Left ventricle myocardium superior (tissue), 1 donor: ENCODE measurements around the gene COX10. TPM values are rescaled to one million over a fixed set of nuclear protein-coding genes. Genes with fewer than 3 reads are reported as not detected.

Experiments used
- ATAC-seq: fragments of 200-7000 bp; cut with Tn5 transposase; one replicate; pipeline ENCODE4 v1.9.1; 2020; ENCODE audit warnings: mild to moderate bottlenecking, moderate library complexity
- DNase-seq: peaks from one replicate; pipeline ENCODE4 v3.0.0-alpha.2; 2020
- intact Hi-C: fragments of 100-400 bp; cut with micrococcal nuclease; formaldehyde crosslinking; loops from one replicate; pipeline ENCODE4 v1.11.0; 2022
- total RNA-seq: library from RNA; stranded (reverse); fragmentation: NEBNext Ultra II Directional; extraction: Animal tissue kit (Norgen Biotek cat#: 25700); gene quantifications from one replicate; pipeline ENCODE4 v1.2.1, GENCODE V29; 2021
- donor health status: DM: no; HTN: yes; CAD: no; lungs with severe emphysema.

COX10 gene
- total RNA-seq, 1 donor from 2014 or later: 50.6 TPM

DNA sequence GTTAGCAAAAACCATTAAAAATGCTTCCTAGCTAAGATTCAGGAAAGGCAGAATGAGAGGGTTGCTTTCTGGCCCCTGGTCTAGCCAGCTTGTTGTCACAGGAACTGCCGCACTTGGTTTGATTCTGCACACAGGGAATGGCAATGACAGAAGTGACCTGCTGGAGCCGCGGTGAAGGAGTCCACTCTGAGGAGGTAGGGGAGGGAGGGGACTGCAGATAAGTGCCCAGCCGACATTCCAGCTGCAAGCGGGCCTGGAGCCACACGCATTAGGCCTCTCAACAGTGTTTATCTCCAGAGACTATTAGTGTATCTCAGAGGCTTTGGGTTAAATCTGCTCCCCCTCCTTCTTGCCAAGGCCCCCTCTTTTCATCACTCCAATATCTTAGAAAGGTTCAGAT, 128.7 kb downstream of the COX10 start:
- ATAC-seq (peak; percentile 95), DNase-seq (peak; percentile 61)
- intact Hi-C loops: no loop called here

DNA sequence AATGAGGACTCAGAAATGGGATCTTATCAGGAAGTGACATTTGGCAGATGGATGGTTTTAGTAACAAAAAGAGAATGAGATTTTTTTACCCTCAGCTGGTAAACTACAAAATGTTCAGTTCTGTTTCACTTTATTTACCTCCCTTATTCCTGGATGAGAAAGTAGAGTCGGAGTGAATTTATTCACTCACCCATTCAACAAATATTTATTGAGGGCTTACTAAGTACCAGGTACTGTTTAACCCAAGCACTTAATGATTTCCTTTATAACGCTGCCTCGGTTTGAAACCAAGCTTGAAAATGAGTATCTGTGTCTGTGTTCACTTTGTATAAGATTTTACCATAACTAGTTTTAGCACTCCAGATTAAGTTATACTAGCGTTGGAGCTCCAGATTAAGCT, 129.3 kb downstream of the COX10 start:
- DNase-seq (no peak), ATAC-seq (no peak)
- intact Hi-C loops: no loop called here

DNA sequence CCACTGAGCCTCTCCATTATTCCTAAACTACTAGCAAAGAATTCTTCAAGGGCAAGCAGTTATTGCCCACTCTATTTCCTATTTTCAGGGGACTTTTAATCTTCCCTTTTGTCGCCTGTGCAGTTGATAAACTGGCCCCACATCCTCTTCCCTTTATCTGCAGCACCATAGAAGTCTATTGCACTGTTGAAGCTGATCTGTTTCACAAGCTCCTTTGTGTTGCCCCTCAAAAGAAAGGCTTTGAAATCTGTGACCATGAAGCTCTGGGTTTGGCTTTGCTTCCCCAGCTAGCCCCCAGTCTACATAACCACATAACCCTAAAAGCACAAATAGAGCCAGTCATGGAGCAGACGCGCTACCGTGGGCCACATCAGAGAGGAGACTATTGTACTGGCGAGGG, 130.3 kb downstream of the COX10 start:
- ATAC-seq (no peak), DNase-seq (no peak)
- intact Hi-C loops: no loop called here

DNA sequence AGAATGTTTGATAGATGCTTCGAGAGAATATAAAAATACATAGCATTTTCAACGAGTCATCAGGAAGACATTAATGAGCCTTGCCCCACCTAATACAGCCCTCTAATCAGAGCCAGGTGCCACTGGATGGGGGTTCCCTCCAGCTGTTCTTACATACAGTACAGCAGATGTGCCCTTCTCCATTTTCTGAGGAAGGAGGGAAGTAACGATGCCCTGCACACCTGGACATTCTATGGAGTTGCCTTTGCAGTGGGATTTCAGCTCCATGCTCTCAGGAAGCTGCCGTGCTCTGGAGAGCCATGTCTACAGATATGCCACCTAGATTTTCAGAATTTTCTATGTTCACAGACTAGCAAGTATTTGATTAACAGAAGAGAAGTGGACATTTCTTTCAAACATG, 131.1 kb downstream of the COX10 start:
- intact Hi-C loops: no loop called here

DNA sequence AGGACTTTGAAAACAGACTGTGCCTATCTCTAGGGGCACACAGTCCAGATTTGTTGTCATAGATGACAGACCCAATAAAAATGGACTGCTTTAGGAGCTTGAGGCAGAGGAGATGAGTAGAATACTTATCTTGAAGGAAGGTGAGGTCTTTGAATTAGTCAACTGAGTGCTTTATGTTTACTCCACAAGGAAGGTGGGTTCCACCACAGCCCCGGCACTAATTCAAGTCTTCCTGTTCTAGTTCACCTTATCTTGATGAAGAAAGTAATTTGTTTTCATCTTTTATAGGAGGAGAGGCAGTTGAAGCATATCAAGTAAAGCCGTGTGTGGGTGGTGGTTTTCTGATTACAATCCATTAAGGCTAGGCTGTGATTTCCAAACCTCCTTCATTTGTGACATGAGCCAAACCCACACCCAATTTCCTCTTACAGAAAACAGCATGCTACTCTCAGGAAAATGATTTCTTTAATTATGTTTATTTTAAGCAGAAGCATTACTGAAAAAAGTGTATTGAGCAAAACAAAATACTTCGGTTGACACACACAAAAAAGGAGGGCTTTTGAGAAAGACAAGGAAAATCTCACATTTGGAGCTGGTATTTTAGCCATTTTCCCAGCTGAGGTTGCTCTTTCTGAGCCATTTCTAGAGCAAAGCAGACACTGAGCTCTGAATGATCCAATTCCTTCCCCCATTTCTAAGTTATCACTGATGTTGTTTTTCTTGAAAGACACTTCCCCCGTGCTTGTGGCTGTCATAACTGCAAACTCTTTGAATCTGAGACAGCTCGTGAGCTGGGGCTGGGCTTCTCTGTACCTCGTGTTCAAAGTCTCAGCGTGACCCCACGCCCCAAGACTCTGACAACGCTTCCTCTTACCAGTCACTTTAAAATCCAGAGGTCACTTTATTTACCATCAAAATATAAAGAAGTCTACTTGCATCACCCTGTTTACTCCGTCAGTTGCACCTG, 132.0 kb downstream of the COX10 start:
- DNase-seq (no peak), ATAC-seq (no peak)
- intact Hi-C loops: no loop called here

More for the DNA sequence above, 131.1 kb downstream of the COX10 start:
- DNase-seq (no peak), ATAC-seq (no peak)

DNA sequence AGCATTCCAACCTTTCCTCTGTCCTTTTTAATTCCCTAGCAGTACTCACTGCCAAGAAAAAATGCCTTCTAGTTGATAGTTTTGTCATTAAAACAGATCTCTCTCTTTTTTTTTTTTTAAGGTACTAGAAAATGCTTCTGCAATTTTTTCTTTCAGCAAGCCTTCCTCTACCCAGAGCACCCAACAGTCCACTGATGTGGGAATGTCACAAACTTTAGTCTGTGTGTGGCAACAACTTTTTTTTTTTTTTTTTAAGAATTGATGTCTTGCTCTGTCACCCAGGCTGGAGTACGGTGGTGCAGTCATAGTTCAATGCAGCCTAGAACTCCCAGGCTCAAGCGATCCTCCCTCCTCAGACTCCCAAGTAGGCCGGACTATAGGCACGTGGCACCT, 132.7 kb downstream of the COX10 start:
- no peak for DNase-seq
- intact Hi-C loops: no loop called here

DNA sequence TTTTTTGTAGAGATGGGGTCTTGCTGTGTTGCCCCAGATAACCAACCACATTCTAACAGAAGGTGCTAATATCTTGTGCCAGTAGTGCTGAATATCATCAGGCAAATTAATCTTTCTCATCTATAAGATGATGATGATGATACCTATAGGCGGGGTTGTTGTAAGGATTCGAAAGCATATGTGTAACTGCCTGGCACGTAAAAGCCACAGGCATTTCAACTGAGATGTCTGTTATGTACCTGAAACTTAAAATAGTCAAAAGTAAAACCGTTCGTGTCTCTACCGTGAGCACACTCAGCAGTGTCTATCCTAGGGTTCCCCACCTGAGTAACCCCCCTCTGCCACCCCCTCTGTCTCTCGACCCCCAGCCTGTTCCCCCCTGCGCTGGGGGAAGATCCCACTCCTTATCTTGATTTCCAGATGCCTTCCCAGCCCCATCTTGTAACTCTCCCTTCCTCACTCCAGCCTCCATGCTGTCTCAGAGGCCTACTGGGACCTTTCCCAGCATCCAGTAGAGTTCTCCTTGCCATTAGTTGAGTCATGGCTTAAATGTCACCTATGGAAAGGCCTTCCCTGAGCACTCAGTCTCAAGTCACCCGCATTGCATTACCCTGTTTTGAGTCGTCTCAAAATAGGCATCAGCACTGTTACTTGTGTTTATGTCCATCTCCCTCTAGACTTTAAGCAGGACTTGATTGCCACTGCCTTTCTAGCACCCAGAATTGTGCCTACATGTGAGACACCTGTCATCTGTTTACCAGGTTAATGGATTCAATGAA, 133.3 kb downstream of the COX10 start:
- intact Hi-C loops: no loop called here
- ATAC-seq: no peak

More for the DNA sequence above, 132.7 kb downstream of the COX10 start:
- ATAC-seq: no peak

DNA sequence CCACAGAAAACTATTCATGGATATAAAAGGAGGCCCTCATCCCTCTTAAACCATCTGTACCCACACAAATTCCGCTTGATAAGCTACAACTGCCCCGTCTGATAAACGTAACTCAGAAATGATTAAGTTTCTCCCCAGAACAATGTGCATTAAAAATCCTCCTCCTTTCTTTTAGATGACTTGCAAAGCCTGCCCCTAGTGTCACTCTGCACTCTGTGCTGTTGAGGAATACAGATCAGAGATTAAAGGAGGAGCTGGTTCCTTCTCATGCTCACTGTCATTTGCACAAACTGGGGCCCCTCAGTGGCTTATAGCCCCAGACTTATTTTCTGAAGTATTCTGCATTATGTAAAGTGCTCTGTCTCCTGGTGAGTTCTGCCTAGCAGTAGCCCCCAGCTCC, 134.1 kb downstream of the COX10 start:
- intact Hi-C loops: no loop called here
- ATAC-seq: no peak
- DNase-seq: no peak

More for the DNA sequence above, 133.3 kb downstream of the COX10 start:
- DNase-seq: no peak

DNA sequence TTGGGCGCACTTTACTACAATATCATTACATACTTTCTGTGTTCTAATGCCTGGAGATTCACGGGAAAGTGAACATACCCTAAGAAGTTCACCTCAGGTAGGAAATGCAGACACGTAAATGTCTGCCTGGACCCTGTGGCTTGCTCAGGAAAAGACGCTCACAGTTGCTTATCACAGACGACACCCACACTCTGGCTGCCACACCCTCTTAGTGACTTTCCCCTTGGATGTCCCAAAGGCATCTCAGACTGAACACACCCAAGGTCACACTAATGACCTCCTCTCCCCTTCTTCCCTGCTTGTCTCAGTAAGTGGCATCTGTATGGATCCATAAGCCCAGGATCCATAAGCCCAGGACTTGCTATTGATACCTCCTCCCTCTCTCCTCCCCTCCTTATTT, 134.8 kb downstream of the COX10 start:
- intact Hi-C loops: no loop called here
- DNase-seq (no peak), ATAC-seq (no peak)

DNA sequence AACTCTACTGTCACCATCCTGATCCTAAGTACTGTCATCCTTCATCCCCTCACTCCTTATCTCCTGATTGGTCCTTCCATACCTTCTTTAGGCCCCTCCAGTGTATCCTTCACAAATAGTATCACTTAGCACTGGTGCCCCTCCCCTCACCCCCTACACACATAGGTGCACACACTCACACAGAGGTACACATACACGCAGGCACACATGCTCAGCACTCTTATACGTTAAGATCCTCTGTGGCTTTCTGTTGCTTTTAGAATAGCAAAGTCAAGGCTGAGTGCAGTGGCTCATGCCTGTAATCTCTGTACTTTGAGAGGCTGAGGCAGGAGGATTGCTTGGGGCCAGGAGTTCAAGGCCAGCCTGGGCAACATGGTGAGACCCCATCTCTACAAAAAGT, 135.2 kb downstream of the COX10 start:
- DNase-seq (no peak), ATAC-seq (no peak)
- intact Hi-C loops: no loop called here

DNA sequence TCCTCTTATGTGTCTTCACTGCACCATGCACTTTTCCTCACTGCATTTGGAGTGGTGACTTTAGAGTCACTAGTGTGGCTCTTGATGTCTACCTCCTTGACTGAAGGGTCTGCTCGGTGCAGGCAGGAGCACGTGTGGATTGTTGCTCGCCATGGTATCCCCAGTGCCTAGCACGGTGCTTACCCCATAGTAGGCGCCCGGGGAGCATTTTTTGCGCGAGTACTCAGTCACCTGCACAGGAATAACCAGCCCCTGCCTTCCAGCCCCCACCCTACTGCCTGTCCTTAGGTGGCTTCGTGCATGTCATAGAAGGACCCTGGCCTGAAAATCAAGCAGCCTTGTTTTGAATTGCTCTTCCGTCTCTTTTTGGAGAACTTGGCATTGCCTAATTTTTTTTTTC, 136.1 kb downstream of the COX10 start:
- DNase-seq (no peak), ATAC-seq (peak; percentile 5)
- intact Hi-C loops: no loop called here

DNA sequence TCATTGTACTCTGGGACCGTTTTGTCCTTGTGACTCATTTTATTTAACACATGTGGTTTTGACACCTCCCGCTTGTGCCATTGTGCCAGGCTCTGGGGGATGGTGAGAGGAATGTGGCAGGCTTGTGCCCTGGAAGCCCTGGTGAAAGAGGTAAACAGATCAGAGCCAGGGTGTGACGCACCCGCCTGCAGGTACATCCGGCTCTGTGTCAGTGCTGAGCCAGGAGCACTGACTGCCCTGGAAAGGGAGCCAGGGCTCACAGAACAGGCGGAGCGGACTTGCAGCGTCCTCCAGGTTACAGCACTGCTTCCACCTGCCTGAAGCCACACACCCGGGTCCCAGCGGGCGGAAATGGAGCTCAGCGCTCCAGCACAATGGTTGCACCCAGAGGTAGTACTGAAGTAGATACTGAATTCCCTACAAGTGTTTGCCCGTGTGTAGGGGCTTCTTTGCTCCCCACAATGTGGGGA, 136.7 kb downstream of the COX10 start:
- ATAC-seq (peak; percentile 98), DNase-seq (peak; percentile 91)
- intact Hi-C loops: no loop called here

DNA sequence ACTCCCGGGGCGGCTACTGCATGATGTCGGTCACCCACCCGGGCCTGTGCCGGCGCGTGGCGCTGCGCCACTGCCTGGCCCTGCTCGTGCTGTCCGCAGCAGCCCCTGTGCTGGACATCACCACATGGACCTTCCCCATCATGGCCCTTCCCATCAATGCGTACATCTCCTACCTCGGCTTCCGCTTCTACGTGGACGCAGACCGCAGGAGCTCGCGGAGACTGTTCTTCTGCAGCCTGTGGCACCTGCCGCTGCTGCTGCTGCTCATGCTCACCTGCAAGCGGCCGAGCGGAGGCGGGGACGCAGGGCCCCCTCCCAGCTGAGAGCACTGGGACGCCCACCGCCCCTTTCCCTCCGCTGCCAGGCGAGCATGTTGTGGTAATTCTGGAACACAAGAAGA, 137.6 kb downstream of the COX10 start:
- intact Hi-C loops: no loop called here
- DNase-seq (no peak), ATAC-seq (no peak)

DNA sequence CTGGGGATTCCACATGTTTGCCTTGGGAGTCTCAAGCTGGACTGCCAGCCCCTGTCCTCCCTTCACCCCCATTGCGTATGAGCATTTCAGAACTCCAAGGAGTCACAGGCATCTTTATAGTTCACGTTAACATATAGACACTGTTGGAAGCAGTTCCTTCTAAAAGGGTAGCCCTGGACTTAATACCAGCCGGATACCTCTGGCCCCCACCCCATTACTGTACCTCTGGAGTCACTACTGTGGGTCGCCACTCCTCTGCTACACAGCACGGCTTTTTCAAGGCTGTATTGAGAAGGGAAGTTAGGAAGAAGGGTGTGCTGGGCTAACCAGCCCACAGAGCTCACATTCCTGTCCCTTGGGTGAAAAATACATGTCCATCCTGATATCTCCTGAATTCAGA, 138.5 kb downstream of the COX10 start:
- intact Hi-C loops: no loop called here
- DNase-seq (no peak), ATAC-seq (no peak)

DNA sequence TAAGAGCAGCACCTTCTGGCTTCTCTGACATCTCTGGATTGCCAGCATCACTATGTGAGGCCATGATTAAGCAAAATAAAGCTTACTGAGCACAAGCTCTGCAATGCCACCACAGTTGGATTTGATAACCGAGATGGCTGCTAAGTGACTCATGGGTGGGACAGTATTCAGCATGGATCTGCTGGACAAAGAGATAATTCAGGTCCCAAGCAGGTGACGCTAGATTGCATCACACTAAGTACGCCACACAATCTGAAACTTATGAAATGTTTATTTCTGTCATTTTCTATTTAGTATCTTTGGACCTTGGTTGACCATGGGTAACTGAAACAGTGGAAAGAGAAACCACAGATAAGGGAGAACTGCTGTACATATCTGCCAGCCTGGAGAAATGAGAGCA, 139.9 kb downstream of the COX10 start:
- DNase-seq (no peak), ATAC-seq (no peak)
- intact Hi-C loops: no loop called here

DNA sequence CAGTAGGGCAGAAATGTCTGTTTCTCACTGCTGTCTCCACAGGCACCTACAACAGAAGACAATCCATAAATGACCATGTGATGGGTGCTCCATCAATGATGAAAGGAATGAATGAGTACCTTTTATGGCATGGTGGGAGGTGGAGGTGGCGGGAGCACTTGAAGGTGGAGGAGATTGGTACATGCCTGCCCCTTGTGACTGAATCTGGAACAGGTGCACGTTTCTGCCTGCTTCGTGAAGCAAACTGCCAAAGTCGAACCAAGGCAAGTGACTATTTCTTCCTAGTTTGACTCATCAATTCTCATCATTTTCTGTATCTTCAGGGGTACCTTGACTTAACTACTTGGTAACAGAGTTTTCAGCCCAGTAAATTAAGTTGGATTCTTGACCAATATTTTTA, 141.9 kb downstream of the COX10 start:
- ATAC-seq (no peak), DNase-seq (no peak)
- intact Hi-C loops: no loop called here

DNA sequence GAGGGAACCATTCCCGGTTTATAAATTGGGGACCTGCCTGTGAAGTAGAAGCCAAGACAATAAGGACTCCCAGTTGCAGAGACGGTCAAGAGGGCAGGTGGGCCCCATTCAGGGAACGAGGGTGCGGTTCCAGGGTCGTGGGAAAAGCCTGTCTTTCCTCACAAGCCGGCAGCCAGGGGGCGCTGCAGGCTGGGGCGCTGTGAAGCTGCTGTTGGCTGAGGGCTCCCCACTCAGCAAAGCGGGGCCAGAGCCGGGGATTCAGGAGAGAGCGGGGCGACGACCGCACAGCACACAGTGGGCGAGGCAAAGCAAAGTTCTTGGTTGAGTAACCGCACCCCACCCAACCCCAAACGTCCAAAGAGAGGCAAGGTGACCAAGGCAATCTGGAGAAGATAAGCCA, 142.5 kb downstream of the COX10 start:
- ATAC-seq (no peak), DNase-seq (peak; percentile 47)
- intact Hi-C loops: no loop called here

DNA sequence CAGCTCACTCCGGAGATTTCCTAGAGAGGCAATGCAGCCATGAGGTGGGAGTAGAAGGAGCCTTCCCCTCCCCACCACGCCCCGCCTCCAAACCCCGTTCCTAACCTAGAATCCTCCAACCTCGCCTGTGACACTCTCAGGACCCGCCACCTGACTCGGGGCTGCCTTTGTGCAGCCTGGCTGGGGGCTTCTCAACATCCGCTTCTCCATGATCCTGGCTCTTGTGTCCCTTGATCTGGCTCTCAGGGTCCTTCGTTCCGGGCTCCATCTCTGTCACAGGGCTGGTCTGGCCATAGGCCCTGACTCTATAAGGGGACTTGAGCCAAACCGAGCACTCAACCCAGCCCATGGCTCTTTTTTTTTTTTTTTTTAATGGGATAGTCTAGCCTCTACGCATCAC, 143.1 kb downstream of the COX10 start:
- DNase-seq (no peak), ATAC-seq (no peak)
- intact Hi-C loops: no loop called here

DNA sequence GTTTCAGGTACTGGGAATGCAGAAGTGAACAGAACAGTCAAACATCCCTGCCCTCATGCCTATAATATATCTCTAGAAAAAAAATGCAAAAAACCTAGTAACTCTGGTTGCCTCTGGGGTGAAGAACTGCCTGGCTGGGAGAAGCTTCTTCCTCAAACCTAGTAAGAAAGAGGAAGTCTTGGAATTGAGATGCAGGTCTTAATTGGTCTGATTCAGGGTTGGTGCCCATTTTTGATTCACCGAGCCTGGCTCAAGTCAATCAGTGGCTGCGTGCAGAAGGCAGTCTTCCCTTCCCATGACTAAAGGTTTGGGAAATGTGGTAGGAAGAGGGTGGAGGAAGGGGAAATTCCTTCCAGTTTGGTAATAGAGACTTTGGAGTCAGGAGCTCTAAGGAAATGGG, 145.0 kb downstream of the COX10 start:
- ATAC-seq: no peak
- no peak for DNase-seq
- intact Hi-C loops: no loop called here

DNA sequence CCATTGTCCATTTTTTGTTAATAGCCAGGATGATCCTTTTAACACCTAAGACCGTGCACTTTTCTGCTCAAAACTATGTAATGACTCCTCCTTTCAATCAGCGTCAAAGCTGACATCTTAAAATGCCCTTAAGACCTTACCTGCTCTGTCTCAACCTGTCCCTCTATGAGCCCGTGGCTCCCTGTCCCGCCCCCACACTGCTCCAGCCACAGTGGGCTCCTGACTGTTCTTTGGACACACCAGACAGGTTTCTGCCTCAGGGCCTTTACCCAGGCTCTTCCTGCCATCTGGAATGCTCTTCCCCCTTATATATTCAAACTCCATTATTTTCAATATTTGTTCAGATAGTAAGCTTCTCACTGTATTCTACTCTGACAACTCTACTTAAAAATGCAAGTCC, 153.3 kb downstream of the COX10 start:
- DNase-seq (no peak), ATAC-seq (no peak)
- intact Hi-C loops: no loop called here
